H1 (cell line): ENCODE data around the gene MEIS2. TPM values are rescaled to one million over a fixed set of nuclear protein-coding genes. Genes with fewer than 3 reads are reported as not detected.

ENCODE experiments used
- CTCF ChIA-PET: fragments of 300-600 bp; sonication (Branson Sonifier 250); formaldehyde crosslinking; loops from one replicate; lab custom pipeline; 2021; ENCODE audit not compliant: partially characterized antibody; lab: Charles Lee
- POLR2A ChIA-PET: fragments of 300-600 bp; sonication (Branson Sonifier 250); formaldehyde crosslinking; loops from one replicate; lab custom pipeline; 2021; ENCODE audit warnings: inconsistent platforms; ENCODE audit not compliant: partially characterized antibody; lab: Charles Lee
- DNase-seq, 2 experiments: peaks; one replicate each; pipeline versions ENCODE4 v3.0.0 to v3.0.0-alpha.2; 2010 to 2022; ENCODE audit warnings: low spot score in 2 of 2, low read depth in 1 of 2, mixed read lengths in 1 of 2
- FAIRE-seq: peaks from 2 replicates; lab custom pipeline; 2011; peaks lifted over from hg19 to GRCh38; lab: Jason Lieb, UNC
- H2AFZ ChIP-seq: 2 replicates; pipeline ENCODE4 v1.8.1; 2012; ENCODE audit warnings: low read length, inconsistent platforms
- H2AK5ac ChIP-seq: 2 replicates; pipeline ENCODE4 v1.6.1; 2013; ENCODE audit warnings: low read depth, low read length
- H2BK120ac ChIP-seq: replicated peaks from 2 replicates; pipeline ENCODE3; 2013; ENCODE audit warnings: low read depth, low read length, inconsistent platforms
- H2BK12ac ChIP-seq: 2 replicates; pipeline ENCODE4 v1.6.1; 2013; ENCODE audit warnings: low read depth, low read length
- H2BK15ac ChIP-seq: 2 replicates; pipeline ENCODE4 v1.6.1; 2013; ENCODE audit warnings: low read length
- H2BK20ac ChIP-seq: 2 replicates; pipeline ENCODE4 v1.6.1; 2013; ENCODE audit warnings: low read length
- H2BK5ac ChIP-seq: 2 replicates; pipeline ENCODE4 v1.6.1; 2013; ENCODE audit warnings: low read depth, low read length
- H3K14ac ChIP-seq: 2 replicates; pipeline ENCODE4 v1.6.1; 2013; ENCODE audit warnings: inconsistent platforms; ENCODE audit not compliant: insufficient read length
- H3K18ac ChIP-seq: 2 replicates; pipeline ENCODE4 v1.6.1; 2013; ENCODE audit warnings: low read length; ENCODE audit errors: extremely low read depth
- H3K23ac ChIP-seq: 2 replicates; pipeline ENCODE4 v1.6.1; 2013; ENCODE audit warnings: inconsistent platforms; ENCODE audit not compliant: insufficient read length
- H3K23me2 ChIP-seq: 2 replicates; pipeline ENCODE4 v1.6.1; 2013; ENCODE audit warnings: low read depth, low read length
- H3K27ac ChIP-seq: 2 replicates; pipeline ENCODE4 v1.6.1; 2011; ENCODE audit warnings: low read depth, low read length, inconsistent platforms
- H3K27me3 ChIP-seq, 4 experiments: replicated peaks in 1 of 4; 1 replicate in 1 of 4; 2 replicates in 3 of 4; pipeline versions ENCODE4 v1.6.1 to v1.8.1; 2011 to 2013; ENCODE audit warnings: low read length in 3 of 4, mild to moderate bottlenecking in 3 of 4, inconsistent platforms in 2 of 4, mixed read lengths in 2 of 4, moderate library complexity in 1 of 4; ENCODE audit not compliant: control insufficient read depth in 3 of 4, insufficient read depth in 3 of 4; ENCODE audit errors: extremely low read depth in 1 of 4
- H3K36me3 ChIP-seq, 4 experiments: 2 replicates each; pipeline versions ENCODE4 v1.6.1 to v1.8.1; 2011 to 2013; ENCODE audit warnings: mild to moderate bottlenecking in 4 of 4, low read length in 3 of 4, moderate library complexity in 2 of 4, control low read depth in 1 of 4, inconsistent platforms in 1 of 4; ENCODE audit not compliant: insufficient read depth in 4 of 4, control insufficient read depth in 2 of 4
- H3K4ac ChIP-seq: replicated peaks from 2 replicates; pipeline ENCODE3; 2013; ENCODE audit warnings: low read length, low read depth, mixed read lengths, inconsistent platforms; ENCODE audit not compliant: insufficient read length
- H3K4me1 ChIP-seq, 4 experiments: replicated peaks in 1 of 4; 1 replicate in 1 of 4; 2 replicates in 3 of 4; pipeline versions ENCODE4 v1.6.1 to v1.8.1; 2011 to 2013; ENCODE audit warnings: low read length in 3 of 4, inconsistent platforms in 2 of 4, mixed read lengths in 1 of 4; ENCODE audit not compliant: insufficient read depth in 4 of 4, control insufficient read depth in 3 of 4
- H3K4me2 ChIP-seq, 2 experiments: 2 replicates each; pipeline versions ENCODE4 v1.6.1 to v1.8.1; 2011 to 2013; ENCODE audit warnings: low read depth in 2 of 2, low read length in 2 of 2, control low read depth in 1 of 2, inconsistent platforms in 1 of 2, mild to moderate bottlenecking in 1 of 2; ENCODE audit not compliant: insufficient read depth in 1 of 2
- H3K4me3 ChIP-seq, 4 experiments: fragments of 200-600, 300-600 bp in 1 of 4; sonication (generic), shearing (Covaris generic), sonication (Bioruptor Twin) in 1 of 4; 2 replicates each; pipeline versions ENCODE4 v1.5.1 to v1.8.1; 2011 to 2016; ENCODE audit warnings: low read length in 4 of 4, low read depth in 3 of 4, control low read depth in 2 of 4, inconsistent platforms in 2 of 4, mild to moderate bottlenecking in 2 of 4, mixed read lengths in 1 of 4, moderate library complexity in 1 of 4; ENCODE audit not compliant: insufficient read depth in 2 of 4; ENCODE audit errors: extremely low read depth in 1 of 4
- H3K56ac ChIP-seq: replicated peaks from 2 replicates; pipeline ENCODE3; 2013; ENCODE audit warnings: low read depth, mild to moderate bottlenecking, mixed read lengths, low read length, inconsistent platforms; ENCODE audit not compliant: insufficient read length
- H3K79me1 ChIP-seq: 2 replicates; pipeline ENCODE4 v1.6.1; 2013; ENCODE audit warnings: low read depth, low read length, control low read depth
- H3K79me2 ChIP-seq, 2 experiments: 2 replicates each; pipeline versions ENCODE4 v1.6.1 to v1.8.1; 2012 to 2013; ENCODE audit warnings: low read length in 2 of 2, mild to moderate bottlenecking in 2 of 2, inconsistent platforms in 1 of 2; ENCODE audit not compliant: insufficient read depth in 2 of 2, control insufficient read depth in 1 of 2
- H3K9ac ChIP-seq, 4 experiments: replicated peaks in 1 of 4; 1 replicate in 1 of 4; 2 replicates in 3 of 4; pipeline versions ENCODE4 v1.6.1 to v1.8.1; 2011 to 2013; ENCODE audit warnings: low read depth in 3 of 4, low read length in 3 of 4, control low read depth in 2 of 4, mild to moderate bottlenecking in 2 of 4, moderate library complexity in 2 of 4, inconsistent platforms in 1 of 4; ENCODE audit errors: extremely low read depth in 1 of 4
- H3K9me3 ChIP-seq, 2 experiments: 2 replicates each; pipeline versions ENCODE4 v1.6.1 to v1.8.1; 2012 to 2013; ENCODE audit warnings: mild to moderate bottlenecking in 2 of 2, moderate library complexity in 2 of 2, control low read depth in 1 of 2, inconsistent platforms in 1 of 2, low read depth in 1 of 2, low read length in 1 of 2, mixed read lengths in 1 of 2; ENCODE audit not compliant: insufficient read depth in 2 of 2
- H4K20me1 ChIP-seq, 2 experiments: replicated peaks in 1 of 2; 2 replicates each; pipeline versions ENCODE3 to v1.8.1; 2011 to 2013; ENCODE audit warnings: inconsistent platforms in 2 of 2, low read length in 2 of 2, mild to moderate bottlenecking in 1 of 2; ENCODE audit not compliant: insufficient read depth in 2 of 2, control insufficient read depth in 1 of 2
- H4K5ac ChIP-seq: 2 replicates; pipeline ENCODE4 v1.6.1; 2013; ENCODE audit warnings: low read length, low read depth, mixed read lengths, inconsistent platforms; ENCODE audit not compliant: insufficient read length
- H4K8ac ChIP-seq: 2 replicates; pipeline ENCODE4 v1.8.0; 2013; ENCODE audit warnings: mild to moderate bottlenecking, moderate library complexity, low read length, inconsistent platforms; ENCODE audit not compliant: insufficient read depth; ENCODE audit errors: extremely low read depth
- H4K91ac ChIP-seq: replicated peaks from 2 replicates; pipeline ENCODE3; 2013; ENCODE audit warnings: low read length, mixed read lengths, inconsistent platforms; ENCODE audit not compliant: insufficient read length
- BRCA1 ChIP-seq: IDR thresholded peaks from 2 replicates; pipeline ENCODE4 v1.6.1; 2012; ENCODE audit warnings: low read depth, low read length, improper control_type of control experiment
- CREB1 ChIP-seq: IDR thresholded peaks from 2 replicates; pipeline ENCODE4 v1.6.1; 2012; ENCODE audit warnings: inconsistent platforms
- EGR1 ChIP-seq: IDR thresholded peaks from 2 replicates; pipeline ENCODE4 v1.6.1; 2011; ENCODE audit warnings: low read depth, low read length, borderline replicate concordance
- GABPA ChIP-seq: IDR thresholded peaks from 2 replicates; pipeline ENCODE4 v1.6.1; 2011; ENCODE audit warnings: mild to moderate bottlenecking, low read length, moderate library complexity, borderline replicate concordance; ENCODE audit not compliant: insufficient read depth
- KDM1A ChIP-seq: fragments of 200-600, 300-600 bp; sonication (generic); IDR thresholded peaks from 2 replicates; pipeline ENCODE4 v1.7.1; 2016; ENCODE audit warnings: mild to moderate bottlenecking, low read length, borderline replicate concordance
- NANOG ChIP-seq: IDR thresholded peaks from 2 replicates; pipeline ENCODE4 v1.6.1; 2011; ENCODE audit warnings: low read length, low read depth, mild to moderate bottlenecking, inconsistent platforms; ENCODE audit not compliant: insufficient read depth, poor library complexity, severe bottlenecking
- RXRA ChIP-seq: IDR thresholded peaks from 2 replicates; pipeline ENCODE4 v1.6.1; 2011; ENCODE audit warnings: low read depth, mild to moderate bottlenecking, low read length, moderate library complexity; ENCODE audit not compliant: insufficient read depth
- SRF ChIP-seq: IDR thresholded peaks from 2 replicates; pipeline ENCODE4 v1.6.1; 2011; ENCODE audit warnings: mild to moderate bottlenecking, low read depth, low read length, moderate library complexity
- WGBS, 2 experiments: shearing (Covaris generic) in 1 of 2; methylation state at CpG; one replicate each; pipeline versions ENCODE4 v1.1.6 to v1.1.7; 2013 to 2015; ENCODE audit warnings: low lambda C conversion rate in 2 of 2, mixed read lengths in 2 of 2, inconsistent platforms in 1 of 2, low coverage in 1 of 2, missing lambda C conversion rate in 1 of 2; ENCODE audit not compliant: insufficient replicate concordance in 2 of 2, insufficient coverage in 1 of 2, insufficient read length in 1 of 2; ENCODE audit errors: extremely low coverage in 1 of 2, missing lambda C conversion rate in 1 of 2; 5-methylcytosine and 5-hydroxymethylcytosine counted together
- polyA plus RNA-seq, 7 experiments: library from polyadenylated mRNA; depleted of rRNA in 3 of 7; stranded (reverse) in 5 of 7; unstranded in 2 of 7; fragments of >200 nt in 5 of 7; fragments of 200-250 nt in 2 of 7; gene quantifications; 1 replicate in 5 of 7; 2 replicates in 1 of 7; 4 replicates in 1 of 7; pipeline versions ENCODE4 v1.2.1 to v1.2.3, GENCODE V29; 2011 to 2013; ENCODE audit warnings: missing spikeins in 2 of 7, mixed read lengths in 2 of 7
- total RNA-seq: library from RNA; stranded (reverse); fragmentation: NEBNext Ultra II Directional; extraction: Animal tissue kit (Norgen Biotek cat#: 25700); gene quantifications from 2 replicates; pipeline ENCODE4 v1.2.1, GENCODE V29; 2021
- TF ChIP-seq, protein P1 (sequence below): IDR thresholded peaks from 2 replicates; pipeline ENCODE4 v1.6.1; 2011; ENCODE audit warnings: low read depth, mild to moderate bottlenecking, low read length; ENCODE audit not compliant: insufficient read depth

MEIS2 gene
- total and polyA plus RNA-seq, 2 of the 8 experiments (the other 6 are each of a cell fraction or from before 2014, with no cell fraction given): 0.22 to 1.2 TPM

DNA sequence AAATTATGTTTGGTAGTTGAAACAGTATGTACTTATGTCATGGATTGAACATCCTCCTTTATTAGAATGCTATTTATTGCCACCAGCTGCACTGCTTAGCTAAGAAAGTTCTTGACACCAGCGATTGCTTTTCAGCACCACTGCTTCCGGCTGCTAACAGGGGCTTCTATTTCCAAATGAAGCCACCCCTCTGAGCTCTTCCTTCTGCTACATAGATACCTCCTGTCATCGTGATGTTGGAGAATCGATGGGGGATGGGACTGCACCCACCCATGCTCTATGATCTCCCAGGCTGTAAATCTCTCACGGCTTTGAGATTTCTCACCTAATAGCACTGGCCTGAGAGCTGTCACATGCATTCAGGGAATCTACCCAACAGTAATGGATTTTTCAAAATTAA lies 259.2 kb downstream of the MEIS2 start:
- Histone ChIP-seq H3K4me3 (no peak overlapping the region), H3K36me3 (no peaks in the 10 kb centered on the region), H4K8ac (no peak overlapping the region), H3K18ac (no peak overlapping the region), H4K91ac (no peak overlapping the region), H3K23me2 (no peaks in the 10 kb centered on the region), H4K20me1 (no peaks in the 10 kb centered on the region), H3K79me2 (no peaks in the 10 kb centered on the region), H3K14ac (no peak overlapping the region), H2BK5ac (no peak overlapping the region), H3K4me2 (no peak overlapping the region), H3K27ac (no peak overlapping the region), H3K79me1 (no peaks in the 10 kb centered on the region), H3K9ac (no peak overlapping the region), H2BK12ac (no peak overlapping the region), H3K27me3 (no peaks in the 10 kb centered on the region; a peak in 1 of 7 replicates), H3K4ac (no peak overlapping the region), H2AFZ (no peak overlapping the region), H3K9me3 (no peaks in the 10 kb centered on the region), H4K5ac (no peak overlapping the region), H2BK15ac (no peak overlapping the region), H2BK120ac (no peak overlapping the region), H3K4me1 (no peaks in the 10 kb centered on the region), H2BK20ac (no peak overlapping the region), H3K56ac (no peak overlapping the region), H3K23ac (no peak overlapping the region), H2AK5ac (no peak overlapping the region)
- no peak for FAIRE-seq
- CTCF ChIA-PET: interaction anchor here (0.9 kb wide), 1 partner anchor 16 kb away, joined by 3 read pairs; no protein-coding TSS in a partner anchor
- DNase-seq: no peak
- WGBS, 2 experiments: 89% methylated on average over 5 of the region's 5 CpGs; no CpG with 5 or more reads in 1 of the 2 experiments
- POLR2A ChIA-PET: no interaction called here
- no peak for TF ChIP-seq RXRA
- no peak for TF ChIP-seq KDM1A
- TF ChIP-seq GABPA: no peak
- no peak for TF ChIP-seq EGR1
- TF ChIP-seq CREB1: no peak
- TF ChIP-seq BRCA1: no peak
- TF ChIP-seq, protein P1, sequence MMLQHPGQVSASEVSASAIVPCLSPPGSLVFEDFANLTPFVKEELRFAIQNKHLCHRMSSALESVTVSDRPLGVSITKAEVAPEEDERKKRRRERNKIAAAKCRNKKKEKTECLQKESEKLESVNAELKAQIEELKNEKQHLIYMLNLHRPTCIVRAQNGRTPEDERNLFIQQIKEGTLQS: no peak
- no peak for TF ChIP-seq SRF
- no peak for TF ChIP-seq NANOG
